Transverse colon (tissue), 4 donors: ENCODE results near the gene RPS6KA4. TPM values are rescaled to one million over a fixed set of nuclear protein-coding genes. Genes with fewer than 3 reads are reported as not detected.

Experiments used
- DNase-seq: peaks from one replicate; pipeline ENCODE4 v3.0.0-alpha.2; 2019
- H3K27ac ChIP-seq, 4 donors: fragments of 200-600 bp; sonication (generic); 2 replicates each; pipeline ENCODE4 v1.5.1; 2016 to 2018; ENCODE audit warnings: inconsistent platforms in 4 of 4
- H3K27me3 ChIP-seq: fragments of 200-600 bp; sonication (generic); 2 replicates; pipeline ENCODE4 v1.5.1; 2017; ENCODE audit warnings: inconsistent platforms
- H3K36me3 ChIP-seq, 4 donors: fragments of 200-600 bp; sonication (generic); 2 replicates each; pipeline ENCODE4 v1.5.1; 2017 to 2019; ENCODE audit warnings: inconsistent platforms in 4 of 4
- H3K4me1 ChIP-seq, 4 donors: fragments of 200-600 bp; sonication (generic); 2 replicates each; pipeline ENCODE4 v1.5.1; 2017 to 2020; ENCODE audit warnings: inconsistent platforms in 4 of 4
- H3K4me3 ChIP-seq, 4 donors: fragments of 200-600 bp; sonication (generic); 1 replicate in 1 of 4; 2 replicates in 3 of 4; pipeline versions ENCODE4 v1.5.1 to v1.6.1; 2017 to 2019; ENCODE audit warnings: inconsistent platforms in 4 of 4
- H3K9me3 ChIP-seq, 2 donors: fragments of 200-600 bp; sonication (generic); 2 replicates each; pipeline ENCODE4 v1.5.1; 2017 to 2019; ENCODE audit warnings: inconsistent platforms in 2 of 2
- CTCF ChIP-seq, 5 experiments: fragments of 200-600 bp in 3 of 5; fragments of 450-650 bp in 2 of 5; sonication (generic) in 3 of 5; IDR thresholded peaks; 1 replicate in 2 of 5; 2 replicates in 3 of 5; pipeline ENCODE4 v1.5.1; 2016 to 2017; ENCODE audit warnings: antibody characterized with exemption in 5 of 5, inconsistent platforms in 3 of 5, mild to moderate bottlenecking in 2 of 5, moderate library complexity in 1 of 5
- EP300 ChIP-seq: sonication (generic); formaldehyde crosslinking; IDR thresholded peaks from one replicate; pipeline ENCODE4 v1.6.1; 2017; ENCODE audit warnings: antibody characterized with exemption, low read depth
- POLR2A ChIP-seq: fragments of 450-650 bp; IDR thresholded peaks from one replicate; pipeline ENCODE4 v1.6.1; 2016; ENCODE audit warnings: antibody characterized with exemption, mild to moderate bottlenecking, moderate library complexity
- POLR2AphosphoS5 ChIP-seq, 3 donors: sonication (generic); formaldehyde crosslinking; IDR thresholded peaks; one replicate each; pipeline ENCODE4 v1.6.1; 2016; ENCODE audit warnings: antibody characterized with exemption in 3 of 3
- WGBS, 2 donors: methylation state at CpG; one replicate each; pipeline ENCODE4 v1.1.5; 2018; ENCODE audit warnings: low coverage in 1 of 2; 5-methylcytosine and 5-hydroxymethylcytosine counted together
- in situ Hi-C, 4 donors: fragments of 200-750 bp; cut with MboI; loops; one replicate each; pipeline versions ENCODE4 v1.15.0 to v1.15.1; 2017; ENCODE audit warnings: low sequenced_read_pairs in 3 of 4, low pct_ligation_motif_present in 1 of 4, low pct_unique_long_range_greater_than_20kb in 1 of 4
- intact Hi-C: fragments of 100-400 bp; cut with DNase I; formaldehyde crosslinking; loops from one replicate; pipeline ENCODE4 v1.15.1; 2023; ENCODE audit warnings: low total_unique reads
- total RNA-seq, 4 donors: library from RNA; depleted of rRNA; stranded (reverse); fragments of >200 nt; gene quantifications; one replicate each; pipeline ENCODE4 v1.1.0, GENCODE V29; 2016

RPS6KA4 gene
- total RNA-seq, 4 donors from 2014 or later, result 14.5 to 86.0 (median 34.5) TPM

- Histone ChIP-seq H3K36me3 (no peaks in the 10 kb centered on the region), H3K27me3 (no peaks in the 10 kb centered on the region), H3K4me3 (no peak overlapping the region), H3K27ac (no peak overlapping the region), H3K9me3 (no peaks in the 10 kb centered on the region), H3K4me1 (peaks cover 3 to 12% (median 8%) of the 10 kb centered on the region in 4 donors)
- no peak for TF ChIP-seq CTCF (IDR thresholded peaks at IDR 0.05)
- no peak for TF ChIP-seq POLR2AphosphoS5 (IDR thresholded peaks at IDR 0.05)
- TF ChIP-seq POLR2A, result no peak
- TF ChIP-seq EP300, result no peak
- 90 to 100% methylated on average over 3 to 33 of the region's 33 CpGs for WGBS, 2 donors
- in situ Hi-C loops, result no loop called here
- DNase-seq, result no peak
- intact Hi-C loops, result no loop called here
These were observed 6.6 kb upstream of the RPS6KA4 start for GRCh38 chr11:64352099-64352994.

- no peak overlapping the region for H3K4me3 ChIP-seq
- TF ChIP-seq CTCF (IDR thresholded peaks at IDR 0.05) (no peak), POLR2A (no peak), EP300 (no peak), POLR2AphosphoS5 (IDR thresholded peaks at IDR 0.05) (no peak)
- 88% methylated on average over 33 of the region's 34 CpGs; no CpG with 5 or more reads in 1 of the 2 donors for WGBS, 2 donors
- intact Hi-C loops, result no loop called here
- H3K9me3 ChIP-seq, result no peaks in the 10 kb centered on the region
- no peak for DNase-seq
- H3K36me3 ChIP-seq, result no peaks in the 10 kb centered on the region
- H3K27ac ChIP-seq, result no peak overlapping the region
- peaks cover 10 to 19% (median 15%) of the 10 kb centered on the region in 4 donors for H3K4me1 ChIP-seq
- H3K27me3 ChIP-seq, result no peaks in the 10 kb centered on the region
- in situ Hi-C loops, result no loop called here
These were observed 5.8 kb upstream of the RPS6KA4 start for GRCh38 chr11:64352995-64353714.

DNA sequence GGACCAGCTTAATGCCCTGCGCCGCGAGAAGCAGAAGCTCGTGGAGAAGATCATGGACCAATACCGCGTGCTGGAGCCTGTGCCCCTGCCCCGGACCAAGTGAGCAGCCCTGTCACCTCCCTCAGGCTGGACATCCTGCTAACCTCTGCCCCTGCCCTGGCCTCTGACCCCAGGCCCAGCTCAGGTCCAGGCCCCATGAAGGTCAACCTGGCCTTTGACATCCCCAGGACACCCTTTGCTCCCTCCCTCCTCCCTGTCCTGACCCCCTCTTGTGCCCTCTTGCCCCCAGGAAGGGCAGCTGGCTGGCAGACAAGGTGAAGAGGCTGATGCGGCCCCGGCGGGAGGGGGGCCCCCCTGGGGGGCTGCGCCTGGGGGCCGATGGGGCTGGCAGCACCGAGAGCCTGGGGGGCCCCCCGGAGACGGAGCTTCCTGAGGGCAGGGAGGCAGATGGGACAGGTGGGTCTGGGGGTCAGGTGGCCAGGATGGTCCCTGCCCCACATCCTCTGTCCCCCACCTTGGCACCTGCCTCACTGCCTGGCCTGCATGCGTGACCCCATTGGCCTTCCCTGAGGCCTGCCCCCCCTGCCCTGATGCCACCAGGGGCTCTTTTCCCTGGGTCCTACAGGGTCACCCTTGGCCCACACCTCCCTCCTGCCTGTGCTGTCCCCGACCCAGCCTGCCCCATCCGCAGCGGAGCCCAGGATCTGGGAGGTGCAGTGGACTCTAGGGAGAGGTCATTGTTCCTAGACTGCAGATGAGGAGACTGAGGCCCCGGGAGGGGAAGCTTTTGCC, 5.1 kb upstream of the RPS6KA4 start:
- Histone ChIP-seq H3K4me1 (peaks cover 15 to 26% (median 22%) of the 10 kb centered on the region in 4 donors), H3K9me3 (no peaks in the 10 kb centered on the region), H3K27me3 (no peaks in the 10 kb centered on the region), H3K27ac (no peak overlapping the region), H3K36me3 (no peaks in the 10 kb centered on the region), H3K4me3 (no peak overlapping the region)
- in situ Hi-C loops (no loop called here), intact Hi-C loops (no loop called here)
- DNase-seq, result no peak
- 90 to 100% methylated on average over 2 to 14 of the region's 20 CpGs for WGBS, 2 donors
- no peak for TF ChIP-seq POLR2AphosphoS5 (IDR thresholded peaks at IDR 0.05)
- TF ChIP-seq CTCF (IDR thresholded peaks at IDR 0.05), result no peak
